Brain pericyte (primary cell): ENCODE data around the gene FAM171A2.
"Not testable (repeated sequence)": the region's sequence is repeated elsewhere in the genome, so short reads cannot be mapped to it uniquely, and the experiment has no call there.

Source experiments
- DNase-seq: peaks from one replicate; pipeline ENCODE4 v3.0.0-alpha.2; 2012; ENCODE audit warnings: low read depth, low spot score

The FAM171A2 gene

GRCh38 chr17:44363613-44364159 is at the start of gene FAM171A2:
FAM171A2 (minus strand) TSS chr17:44363853; CDS start chr17:44363714, 139 bp downstream.
- DNase-seq, result no peak

DNA sequence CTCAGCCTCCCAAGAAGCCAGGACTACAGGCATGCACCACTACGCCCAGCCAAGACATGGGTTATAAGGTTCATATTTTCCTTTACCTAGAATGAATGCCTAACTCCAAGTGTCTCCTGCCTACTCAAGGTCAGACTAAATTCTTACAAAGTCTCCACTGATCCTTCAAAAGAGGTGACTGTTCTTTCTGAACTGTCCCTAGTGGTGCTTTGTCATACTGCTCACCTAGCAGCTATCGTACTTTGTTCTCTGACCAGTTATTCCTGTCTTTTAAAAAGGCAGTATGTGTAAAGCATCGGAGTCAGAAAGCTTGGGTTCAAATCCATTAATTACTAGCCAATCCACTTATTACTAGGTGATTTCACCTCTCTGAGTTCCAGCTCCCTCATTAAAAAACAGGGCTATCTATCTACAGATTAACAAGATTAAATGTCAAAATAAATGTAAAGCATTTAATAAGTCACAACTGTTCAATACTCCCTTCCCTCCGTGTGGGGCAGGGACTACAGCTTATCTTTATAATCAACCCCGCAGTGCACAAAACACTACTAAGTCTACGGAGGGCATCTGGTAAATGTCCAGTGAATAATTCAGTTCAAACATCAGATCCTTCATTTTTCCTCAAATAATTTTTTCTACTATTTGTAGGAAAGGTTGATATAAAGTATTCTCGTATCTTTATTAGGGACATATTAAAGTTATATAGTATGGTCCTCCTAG is 45.8 kb upstream of the FAM171A2 start:
- DNase-seq, result no peak

DNA sequence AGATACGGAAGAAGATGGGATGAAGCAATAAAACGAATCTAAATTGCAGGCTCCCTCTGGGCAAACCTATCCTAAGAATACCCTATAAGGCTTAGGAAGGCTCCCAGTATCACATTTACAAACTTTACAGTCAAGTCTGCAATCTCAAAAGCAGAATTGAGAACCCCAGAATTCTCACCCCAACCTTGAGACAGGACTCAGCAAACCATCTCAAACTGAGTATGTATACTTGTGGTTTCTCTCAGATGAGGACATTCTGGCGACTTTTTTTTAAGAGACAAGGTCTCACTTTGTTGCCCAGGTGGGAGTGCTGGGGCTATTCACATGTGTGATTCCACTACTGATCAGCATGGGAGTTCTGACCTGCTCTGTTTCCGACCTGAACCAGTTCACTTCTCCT is 45.1 kb upstream of the FAM171A2 start:
- DNase-seq, result no peak

- no peak for DNase-seq
Measured at GRCh38 chr17:44402564-44403172, 39.0 kb upstream of the FAM171A2 start.

GRCh38 chr17:44400226-44400847 is 36.7 kb upstream of the FAM171A2 start:
- DNase-seq, result no peak

DNA sequence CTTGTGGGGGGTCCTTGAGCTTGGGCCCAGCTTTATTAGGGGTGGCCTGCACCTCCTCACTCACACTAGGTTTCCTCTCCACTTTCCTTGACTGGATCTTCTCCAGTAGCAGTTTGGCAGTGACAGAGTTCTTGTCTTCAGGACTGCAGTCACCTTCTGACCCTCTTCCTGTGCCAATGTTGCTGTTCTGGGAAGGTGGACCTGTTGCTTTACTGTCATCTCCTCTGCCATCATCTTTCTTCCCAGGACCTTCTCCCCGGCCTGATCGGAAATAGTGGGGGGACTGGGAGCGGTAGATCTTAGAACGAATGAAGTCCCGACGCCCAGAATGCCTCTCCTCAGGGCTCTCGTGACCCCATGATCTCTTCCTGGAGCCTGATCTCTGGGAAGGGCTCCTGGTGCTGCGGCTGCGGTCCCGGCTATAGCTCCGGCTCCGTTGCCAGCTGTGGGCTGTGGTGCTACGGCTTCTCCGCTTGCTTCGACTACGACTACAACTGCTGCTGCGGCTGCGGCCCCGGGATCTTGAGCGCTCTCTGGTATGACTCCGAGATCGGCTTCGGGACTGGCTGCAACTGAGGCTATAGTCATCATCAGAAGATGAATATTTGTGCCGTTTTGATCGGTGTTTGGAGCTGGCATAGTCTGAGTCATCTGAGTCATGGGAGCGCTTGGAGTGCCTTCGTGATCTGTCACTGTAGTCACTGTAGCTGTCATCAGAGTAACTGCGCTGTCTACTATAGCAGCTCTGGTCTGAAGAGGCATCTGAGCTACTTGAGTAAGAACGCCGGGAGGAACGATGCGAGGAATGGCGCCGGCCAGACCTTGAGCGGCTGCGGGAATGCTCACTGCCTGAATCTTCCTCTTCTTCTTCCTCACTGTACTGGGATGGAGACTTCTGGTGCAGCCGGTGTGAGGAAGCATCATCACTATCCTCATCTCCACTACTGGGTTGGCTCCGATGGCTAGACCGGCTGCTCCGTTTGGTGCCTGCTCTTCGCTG is 35.3 kb upstream of the FAM171A2 start:
- no peak for DNase-seq

GRCh38 chr17:44397479-44398440 is 34.1 kb upstream of the FAM171A2 start:
- DNase-seq, result no peak

- no peak for DNase-seq
Measured at GRCh38 chr17:44396946-44397345, 33.3 kb upstream of the FAM171A2 start.

DNA sequence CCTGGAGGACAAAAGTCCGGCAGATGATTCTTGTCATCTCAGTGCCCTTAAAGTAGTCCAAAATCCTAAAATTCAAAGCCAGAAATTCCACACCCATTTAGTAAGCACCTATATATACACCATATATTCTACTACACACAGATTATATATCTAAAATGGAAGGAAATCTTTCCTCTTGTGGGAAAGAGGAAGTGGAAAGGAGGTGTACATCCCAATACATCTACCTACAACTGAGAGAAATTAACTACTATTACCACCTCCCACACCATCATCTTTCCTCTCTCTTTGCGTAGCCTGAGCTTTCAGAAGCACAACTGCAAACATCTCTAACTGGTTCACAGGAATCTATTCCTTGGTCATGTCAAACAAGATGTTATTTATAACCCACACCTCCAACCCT is 31.2 kb upstream of the FAM171A2 start:
- DNase-seq, result no peak

GRCh38 chr17:44394112-44394511 is 30.5 kb upstream of the FAM171A2 start:
- not testable (repeated sequence) for DNase-seq

DNA sequence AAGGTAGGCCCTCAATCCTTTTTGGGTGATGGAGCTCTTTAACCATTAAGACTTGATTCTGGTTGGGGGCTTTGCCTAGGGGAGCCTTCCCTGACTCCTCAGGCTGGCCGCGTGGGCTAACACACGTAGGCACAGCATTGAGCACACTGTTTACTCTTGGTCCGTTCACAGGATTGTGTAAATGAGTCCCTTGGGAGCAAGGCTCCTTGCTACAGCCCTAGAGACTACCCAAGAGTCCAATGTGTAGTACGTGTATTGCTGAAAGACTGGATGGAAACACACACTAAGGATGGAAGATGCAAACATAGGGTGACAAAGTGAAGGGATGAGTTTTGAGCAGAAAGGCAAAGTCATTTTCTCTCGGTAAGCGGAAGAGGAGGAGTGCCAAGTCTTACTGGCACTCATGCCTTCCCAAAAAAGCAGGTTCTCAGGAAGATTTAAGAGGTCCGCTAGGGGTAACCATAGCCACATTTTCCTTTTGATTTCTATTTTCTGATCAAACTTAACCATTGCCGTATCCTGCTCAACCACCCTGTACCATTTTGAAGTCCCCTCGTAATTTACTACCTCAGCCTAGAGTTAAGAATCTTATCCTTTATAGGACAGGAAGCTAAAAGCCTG is 26.7 kb upstream of the FAM171A2 start:
- DNase-seq, result no peak

DNA sequence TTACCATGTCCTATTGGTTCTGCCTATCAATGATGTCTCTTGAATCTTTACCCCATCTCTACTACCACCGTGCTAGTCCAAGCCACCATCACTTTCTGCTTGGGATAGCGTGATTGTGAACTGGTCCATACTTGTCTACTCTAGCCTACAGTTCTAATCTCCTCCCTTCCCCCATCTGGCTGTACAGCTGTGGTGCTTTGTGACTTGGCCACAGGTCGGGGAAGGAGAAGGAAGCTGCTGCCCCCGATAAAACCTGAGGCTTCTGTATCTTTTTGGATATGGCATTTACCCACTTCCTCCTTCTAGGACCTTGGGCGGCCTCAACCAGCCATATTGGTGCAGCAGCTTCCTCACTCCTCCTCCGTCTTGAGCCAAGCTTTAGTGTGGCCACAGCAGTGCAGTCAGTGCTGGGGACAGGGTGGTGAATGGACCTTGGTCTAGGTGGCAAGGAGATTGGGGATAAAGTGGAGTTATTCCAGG is 26.1 kb upstream of the FAM171A2 start:
- DNase-seq, result no peak

- DNase-seq, result no peak
Measured at GRCh38 chr17:44389281-44389680, 25.6 kb upstream of the FAM171A2 start, which contains the start of gene ITGA2B. ITGA2B (minus strand) TSS chr17:44389649; CDS start chr17:44389473, 176 bp downstream.

GRCh38 chr17:44387804-44388203 is 24.2 kb upstream of the FAM171A2 start:
- DNase-seq, result no peak

DNA sequence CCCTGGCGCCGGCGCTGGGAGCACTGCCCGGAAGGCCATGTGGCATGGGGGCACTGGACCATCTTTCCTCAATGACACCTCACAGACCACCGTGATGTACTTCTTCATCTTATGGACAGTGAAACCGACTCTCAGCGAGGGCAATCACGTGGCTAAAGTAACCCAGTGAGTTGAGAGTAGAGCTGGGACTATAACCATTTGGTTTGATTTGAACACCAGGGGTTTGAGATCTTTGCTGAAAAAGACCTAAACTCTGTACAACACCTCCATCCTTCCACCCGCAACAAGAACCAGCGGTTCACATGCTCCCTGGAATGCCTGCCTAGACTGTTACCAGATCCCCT is 22.5 kb upstream of the FAM171A2 start:
- DNase-seq, result no peak

- no peak for DNase-seq
Measured at GRCh38 chr17:44385287-44386181, 21.9 kb upstream of the FAM171A2 start.

DNA sequence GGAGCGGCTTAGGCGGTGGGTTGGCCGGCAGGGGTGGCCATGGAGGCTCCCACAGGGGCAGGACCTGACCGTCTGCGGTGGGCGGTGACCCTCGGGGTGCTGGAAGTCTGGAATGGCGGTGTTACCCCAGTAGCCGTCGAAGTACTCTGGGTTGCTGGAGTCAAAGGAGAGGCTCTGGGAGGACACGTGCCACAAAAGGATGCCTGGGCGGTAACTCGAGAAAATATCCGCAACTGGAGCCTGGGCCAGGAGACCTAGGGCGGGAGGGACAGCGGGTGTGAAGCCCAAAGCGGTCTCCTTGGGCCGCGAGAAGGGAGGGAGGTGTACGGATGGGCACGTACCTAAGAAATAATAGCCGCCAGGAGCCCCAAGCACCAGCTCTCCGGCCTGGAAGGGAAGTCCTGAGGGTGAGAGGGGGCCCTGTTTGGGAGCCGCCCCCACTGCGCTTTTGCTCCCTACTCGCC is 21.2 kb upstream of the FAM171A2 start:
- DNase-seq, result no peak

DNA sequence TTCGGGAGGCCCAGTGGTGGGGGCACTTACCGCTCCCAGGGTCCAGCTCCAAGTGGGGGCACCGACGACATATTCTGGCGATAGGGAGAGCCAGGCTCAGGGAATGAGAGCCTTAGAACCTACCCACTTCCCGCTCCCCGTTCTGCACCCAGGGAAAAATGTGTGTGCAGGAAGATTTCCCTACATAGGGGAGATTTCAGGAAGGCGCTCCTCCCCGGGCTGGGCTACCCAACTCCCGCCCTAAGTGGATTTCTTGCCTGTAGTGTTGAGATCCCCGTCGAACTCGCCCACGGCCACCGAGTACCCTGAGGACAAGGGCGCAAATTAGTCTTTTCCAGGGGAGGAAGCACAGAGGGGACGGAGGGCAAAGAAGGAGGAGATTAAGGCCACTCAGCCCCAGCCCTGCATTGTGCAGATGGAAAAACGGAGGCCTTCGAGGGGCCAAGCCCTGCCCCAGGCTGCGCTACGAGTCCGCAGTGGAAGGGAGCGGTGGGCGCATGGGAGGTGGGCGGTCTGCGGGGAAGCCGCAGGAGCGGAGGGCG is 20.7 kb upstream of the FAM171A2 start:
- DNase-seq, result no peak
